GM18858 (cell line): ENCODE measurements around the gene DDX51.

ENCODE experiments used
- ATAC-seq: cut with Tn5 transposase; IDR thresholded peaks from one replicate; pipeline ENCODE4 v1.9.1; 2021; ENCODE audit not compliant: unreplicated experiment

Gene DDX51

GRCh38 chr12:132167611-132168310 is 23.6 kb upstream of the DDX51 start:
- ATAC-seq = no peak

GRCh38 chr12:132166801-132167591 is 22.9 kb upstream of the DDX51 start:
- ATAC-seq = no peak

GRCh38 chr12:132166093-132166492 is 22.0 kb upstream of the DDX51 start:
- ATAC-seq = no peak

- no peak for ATAC-seq
Observed at GRCh38 chr12:132165584-132165983, 21.5 kb upstream of the DDX51 start.

GRCh38 chr12:132164426-132164825 is 20.3 kb upstream of the DDX51 start:
- ATAC-seq = no peak

GRCh38 chr12:132163911-132164288 is 19.8 kb upstream of the DDX51 start:
- ATAC-seq = no peak

GRCh38 chr12:132163041-132163910 is 19.2 kb upstream of the DDX51 start:
- no peak for ATAC-seq

- ATAC-seq = no peak
Observed at GRCh38 chr12:132162508-132163031, 18.5 kb upstream of the DDX51 start.

GRCh38 chr12:132161796-132162507 is 17.8 kb upstream of the DDX51 start:
- no peak for ATAC-seq

- ATAC-seq = no peak
Observed at GRCh38 chr12:132161036-132161781, 17.1 kb upstream of the DDX51 start.

- no peak for ATAC-seq
Observed at GRCh38 chr12:132160601-132161035, 16.5 kb upstream of the DDX51 start.

- ATAC-seq = no peak
Observed at GRCh38 chr12:132160016-132160415, 15.9 kb upstream of the DDX51 start.

- ATAC-seq = no peak
Observed at GRCh38 chr12:132159555-132160003, 15.5 kb upstream of the DDX51 start.

- ATAC-seq = no peak
Observed at GRCh38 chr12:132158677-132159554, 14.8 kb upstream of the DDX51 start.

- ATAC-seq = no peak
Observed at GRCh38 chr12:132157733-132158409, 13.8 kb upstream of the DDX51 start.

- no peak for ATAC-seq
Observed at GRCh38 chr12:132156573-132157325, 12.6 kb upstream of the DDX51 start.

- ATAC-seq = no peak
Observed at GRCh38 chr12:132155771-132156572, 11.9 kb upstream of the DDX51 start.
